Activated gamma-delta T cell treated with anti-CD3 and anti-CD28 coated beads, Interleukin-2, amount 50 U/mL, for 16 hours (primary cell): ENCODE data around the gene EHBP1.

Experiments used
- DNase-seq: peaks from one replicate; pipeline ENCODE4 v3.0.0-alpha.2; 2020; ENCODE audit warnings: low read depth

EHBP1 gene

DNA sequence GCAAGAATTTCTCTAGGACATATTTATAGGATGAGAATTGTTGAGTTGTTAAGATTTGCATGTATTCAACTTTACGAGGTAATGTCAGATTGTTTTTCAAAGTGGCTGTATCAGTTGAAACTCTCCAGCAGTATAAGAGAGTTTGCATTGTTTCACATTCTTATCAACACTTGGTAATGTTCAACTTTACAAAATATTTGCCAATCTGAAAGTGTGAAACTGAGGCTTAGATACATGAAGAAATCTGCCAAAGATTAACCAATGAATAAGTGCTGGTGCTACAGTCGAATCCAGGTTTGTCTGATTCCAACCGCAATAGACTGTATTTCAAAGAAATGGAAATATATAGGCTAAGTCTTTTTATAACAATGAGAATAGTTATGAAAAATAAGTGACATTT, 117.0 kb downstream of the EHBP1 start:
- no peak for DNase-seq

GRCh38 chr2:62824388-62824787, 118.9 kb downstream of the EHBP1 start:
- DNase-seq: no peak

GRCh38 chr2:62826141-62826540, 120.6 kb downstream of the EHBP1 start:
- no peak for DNase-seq

- DNase-seq: no peak
Measured at GRCh38 chr2:62826953-62827675, 121.6 kb downstream of the EHBP1 start.

DNA sequence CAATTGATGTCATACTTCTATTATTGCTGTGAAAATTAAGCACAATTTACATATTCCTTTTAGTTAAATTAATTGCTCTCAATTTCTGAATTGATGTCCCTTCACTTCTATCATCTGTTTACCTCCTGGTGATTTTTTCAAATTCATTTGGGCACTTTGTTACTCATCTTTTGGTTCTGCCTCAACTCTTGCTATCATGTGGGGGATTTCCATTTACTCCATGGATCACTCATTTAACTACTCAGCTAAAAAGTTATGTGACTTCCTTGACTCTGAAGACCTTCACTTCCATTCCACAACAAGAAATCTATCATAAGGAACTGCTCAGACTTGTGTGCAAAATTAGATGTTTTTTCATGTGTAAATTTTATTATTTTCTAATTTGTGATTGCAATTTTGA, 126.2 kb downstream of the EHBP1 start:
- DNase-seq: no peak

DNA sequence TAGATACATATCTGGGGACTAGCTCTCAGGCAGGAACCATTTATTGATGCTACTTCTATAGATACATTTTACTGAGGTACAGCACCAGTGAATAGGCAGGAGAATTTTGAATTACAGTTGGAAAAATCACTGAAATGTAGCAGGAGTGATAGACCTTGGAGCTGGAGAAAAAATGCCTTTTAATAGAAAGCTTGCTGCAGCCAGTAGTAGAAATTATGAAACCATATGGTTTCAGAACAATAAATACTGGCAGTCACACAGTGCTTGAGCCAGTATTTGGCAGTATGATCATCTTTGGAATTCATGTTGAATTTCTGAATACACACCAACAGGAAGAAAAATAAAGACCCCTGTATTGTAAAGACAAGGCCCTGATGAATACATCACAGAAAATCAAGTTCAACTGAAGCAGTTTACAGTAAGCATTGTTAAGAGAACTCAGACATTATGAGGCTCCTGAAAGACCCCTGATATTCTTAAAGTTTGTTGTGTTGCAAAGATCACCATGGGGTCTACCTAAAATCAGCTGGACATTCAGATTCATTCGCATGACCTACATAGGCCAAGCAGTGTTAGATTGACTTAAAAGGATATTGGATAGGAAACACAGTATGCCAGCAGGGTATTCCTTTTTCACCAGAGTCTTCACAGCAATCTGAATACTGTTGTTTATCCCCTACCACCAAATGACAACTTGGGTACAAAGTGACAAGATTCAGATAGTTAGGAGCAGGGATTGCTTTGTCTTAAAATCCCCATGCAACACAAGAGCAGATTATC, 139.0 kb downstream of the EHBP1 start:
- DNase-seq: no peak

GRCh38 chr2:62845256-62845655, 139.7 kb downstream of the EHBP1 start:
- no peak for DNase-seq

- no peak for DNase-seq
Measured at GRCh38 chr2:62852254-62852653, 146.7 kb downstream of the EHBP1 start.

- no peak for DNase-seq
Measured at GRCh38 chr2:62854600-62855514, 149.3 kb downstream of the EHBP1 start.

GRCh38 chr2:62856228-62857040, 150.9 kb downstream of the EHBP1 start:
- DNase-seq: no peak

- no peak for DNase-seq
Measured at GRCh38 chr2:62857139-62857931, 151.8 kb downstream of the EHBP1 start.

DNA sequence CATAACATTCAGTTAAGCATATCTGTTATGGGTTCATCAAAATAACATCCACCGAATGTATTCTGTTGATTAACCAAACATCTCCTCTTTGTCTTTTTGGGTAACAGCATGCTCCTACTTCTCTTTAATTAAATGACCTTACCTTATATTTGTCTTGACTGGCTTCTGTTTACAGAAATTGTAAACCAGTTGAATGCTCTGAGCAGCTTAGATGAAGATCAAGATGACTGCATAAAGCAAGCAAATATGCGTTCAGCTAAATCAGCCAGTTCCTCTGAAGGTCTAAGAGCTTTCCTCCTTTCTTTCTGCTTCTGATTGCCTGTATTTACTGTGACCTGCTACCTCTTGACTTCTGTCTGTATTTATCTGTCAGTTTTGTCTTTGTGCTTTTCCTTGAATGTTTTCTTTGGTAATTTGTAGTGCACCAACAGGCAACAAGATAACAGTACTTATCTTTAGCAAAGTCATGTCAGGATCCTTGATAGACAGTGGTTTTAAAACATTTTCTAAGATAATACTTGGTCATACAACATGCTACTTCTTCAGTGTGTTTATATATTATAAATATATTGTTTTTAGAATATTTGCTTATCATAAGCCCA, 152.8 kb downstream of the EHBP1 start:
- no peak for DNase-seq

- DNase-seq: no peak
Measured at GRCh38 chr2:62868947-62869346, 163.4 kb downstream of the EHBP1 start.

DNA sequence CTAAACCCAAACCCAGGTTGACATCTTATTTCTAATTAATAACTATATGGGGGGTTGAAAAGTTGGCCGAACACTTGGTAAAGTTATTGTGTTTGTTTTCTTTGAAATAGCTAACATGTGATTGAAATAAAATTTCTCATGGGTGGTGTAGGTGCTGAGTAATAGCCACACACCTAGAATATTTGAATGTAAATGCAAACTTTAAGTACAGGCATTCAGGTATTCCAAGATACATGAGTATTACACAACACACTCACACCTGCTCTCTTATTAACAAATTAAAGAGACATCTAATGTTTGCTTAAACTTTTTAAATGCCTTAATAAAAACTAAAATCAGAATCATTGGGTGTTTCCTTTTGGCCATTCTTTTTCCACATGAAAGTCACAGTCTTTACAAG, 165.5 kb downstream of the EHBP1 start:
- no peak for DNase-seq

- DNase-seq: no peak
Measured at GRCh38 chr2:62871506-62871905, 166.0 kb downstream of the EHBP1 start.

DNA sequence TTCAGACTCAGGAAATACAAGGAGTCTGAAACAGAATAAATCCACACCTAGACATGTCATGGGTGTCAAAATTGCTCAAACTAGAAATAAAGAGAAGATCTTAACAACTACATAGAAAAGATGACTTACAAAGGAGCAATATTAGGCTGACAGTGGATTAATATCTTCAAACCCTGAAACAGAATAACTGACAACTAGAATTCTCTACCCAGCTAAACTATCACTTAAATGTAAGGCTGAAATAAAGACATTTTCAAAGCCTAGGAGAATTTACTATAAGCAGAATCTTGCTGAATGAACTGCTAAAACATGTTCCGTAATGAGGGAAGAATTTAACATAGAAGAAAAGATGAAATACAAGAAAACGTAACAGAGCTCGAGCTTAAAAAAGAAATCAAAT, 168.1 kb downstream of the EHBP1 start:
- no peak for DNase-seq

DNA sequence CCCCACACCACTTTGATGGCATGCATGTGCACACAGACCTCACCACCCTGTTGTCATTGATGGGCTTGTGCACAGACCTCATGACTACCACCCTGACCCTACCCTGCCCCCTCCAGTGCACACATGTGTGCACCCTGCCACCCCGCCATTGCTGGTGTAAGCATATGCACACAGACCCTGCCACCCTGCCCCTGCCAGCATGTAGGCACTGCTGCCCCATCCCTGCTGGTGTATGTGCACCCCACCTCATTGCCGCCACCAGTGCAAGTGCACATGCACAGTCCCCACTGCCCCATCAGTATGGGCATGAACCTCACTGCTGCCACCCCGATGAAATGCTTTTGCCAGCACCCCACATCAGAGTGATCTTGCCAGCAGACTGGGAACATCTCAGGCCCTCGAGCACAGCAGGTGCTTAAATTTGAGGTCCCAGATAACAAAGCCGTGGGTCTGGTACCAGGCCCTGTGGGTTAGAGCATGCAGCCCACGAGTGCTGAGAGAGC, 169.4 kb downstream of the EHBP1 start:
- DNase-seq: no peak

DNA sequence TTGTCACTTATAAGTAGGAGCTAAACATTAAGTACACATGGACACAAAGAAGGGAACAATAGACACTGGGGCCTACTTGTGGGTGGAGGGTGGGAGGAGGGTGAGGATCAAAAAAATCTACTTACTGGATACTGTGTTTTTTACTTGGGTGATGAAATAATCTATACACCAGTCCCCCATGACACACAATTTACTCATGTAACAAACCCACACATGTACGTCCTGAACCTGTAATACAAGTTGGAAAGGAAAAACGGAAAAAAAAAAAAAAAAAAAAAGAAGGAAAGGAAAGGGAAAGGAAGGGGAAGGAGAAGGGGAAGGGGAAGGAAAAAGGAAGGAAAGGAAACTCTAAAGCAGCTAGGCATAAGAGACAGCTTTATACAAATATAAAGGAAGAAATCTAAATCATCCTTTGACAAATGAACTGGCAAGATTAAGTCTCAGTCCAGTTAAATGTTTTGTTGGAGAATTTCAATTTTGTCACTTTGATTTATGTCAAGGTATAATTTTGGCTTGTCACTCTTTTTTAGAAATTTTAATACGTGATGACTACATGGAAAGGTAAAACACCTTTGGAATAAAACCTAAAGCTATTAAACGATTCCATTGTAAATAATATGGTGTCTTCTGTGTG, 175.8 kb downstream of the EHBP1 start:
- DNase-seq: no peak

- no peak for DNase-seq
Measured at GRCh38 chr2:62883629-62884028, 178.1 kb downstream of the EHBP1 start.

GRCh38 chr2:62884086-62884485, 178.6 kb downstream of the EHBP1 start:
- no peak for DNase-seq
